ENCODE results near the gene NBEA. TPM values are rescaled to one million over a fixed set of nuclear protein-coding genes. Genes with fewer than 3 reads are reported as not detected.

The NBEA gene
- total RNA-seq, 2 donors from 2014 or later, result 15.2 to 15.9 TPM

DNA sequence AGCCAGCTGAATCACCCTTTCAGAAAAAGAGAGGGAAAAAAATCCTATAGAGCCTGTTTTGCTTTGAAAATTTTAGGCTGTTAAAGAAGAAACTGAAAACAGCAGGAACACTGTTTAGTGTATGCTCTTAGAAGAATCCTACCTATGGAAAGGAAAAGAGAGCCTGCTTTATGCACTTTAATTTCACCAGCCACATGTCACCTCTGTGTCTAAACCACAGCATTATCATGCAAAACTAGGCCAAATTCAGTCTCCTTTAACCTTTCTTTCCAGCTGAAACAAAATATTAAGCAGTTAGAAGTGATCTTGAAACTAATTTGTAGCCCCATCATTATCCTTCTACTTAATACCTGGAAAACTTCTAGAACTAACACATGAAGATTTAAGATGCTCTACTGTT is 631.6 kb downstream of the NBEA start:
- Mint-ChIP-seq H3K27ac (no peak overlapping the region), H3K36me3 (ENCODE audit: low read depth) (no peaks in the 10 kb centered on the region), H3K4me1 (peaks cover 9% of the 10 kb centered on the region), H3K27me3 (ENCODE audit: insufficient read depth) (no peaks in the 10 kb centered on the region), H3K4me3 (no peak overlapping the region), H3K9me3 (no peaks in the 10 kb centered on the region)
- Histone ChIP-seq H3K9me3 (ENCODE audit: control insufficient read depth, low read length) (no peaks in the 10 kb centered on the region), H3K4me1 (ENCODE audit: control insufficient read depth, insufficient read depth, low read length) (no peaks in the 10 kb centered on the region), H3K27ac (ENCODE audit: low read depth, low read length) (peak overlapping the region; percentile 76), H3K4me3 (ENCODE audit: low read length) (no peak overlapping the region), H3K36me3 (ENCODE audit: control insufficient read depth, insufficient read depth, low read length) (no peaks in the 10 kb centered on the region), H3K27me3 (ENCODE audit: control insufficient read depth, insufficient read depth, low read length, poor library complexity, severe bottlenecking) (no peaks in the 10 kb centered on the region), H3K9ac (ENCODE audit: extremely low read depth, low read length, poor library complexity, severe bottlenecking) (no peak overlapping the region)
- DNase-seq, result no peak
- TF ChIP-seq, protein P1, sequence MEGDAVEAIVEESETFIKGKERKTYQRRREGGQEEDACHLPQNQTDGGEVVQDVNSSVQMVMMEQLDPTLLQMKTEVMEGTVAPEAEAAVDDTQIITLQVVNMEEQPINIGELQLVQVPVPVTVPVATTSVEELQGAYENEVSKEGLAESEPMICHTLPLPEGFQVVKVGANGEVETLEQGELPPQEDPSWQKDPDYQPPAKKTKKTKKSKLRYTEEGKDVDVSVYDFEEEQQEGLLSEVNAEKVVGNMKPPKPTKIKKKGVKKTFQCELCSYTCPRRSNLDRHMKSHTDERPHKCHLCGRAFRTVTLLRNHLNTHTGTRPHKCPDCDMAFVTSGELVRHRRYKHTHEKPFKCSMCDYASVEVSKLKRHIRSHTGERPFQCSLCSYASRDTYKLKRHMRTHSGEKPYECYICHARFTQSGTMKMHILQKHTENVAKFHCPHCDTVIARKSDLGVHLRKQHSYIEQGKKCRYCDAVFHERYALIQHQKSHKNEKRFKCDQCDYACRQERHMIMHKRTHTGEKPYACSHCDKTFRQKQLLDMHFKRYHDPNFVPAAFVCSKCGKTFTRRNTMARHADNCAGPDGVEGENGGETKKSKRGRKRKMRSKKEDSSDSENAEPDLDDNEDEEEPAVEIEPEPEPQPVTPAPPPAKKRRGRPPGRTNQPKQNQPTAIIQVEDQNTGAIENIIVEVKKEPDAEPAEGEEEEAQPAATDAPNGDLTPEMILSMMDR (conservative IDR thresholded peaks at IDR 0.05), result no peak

DNA sequence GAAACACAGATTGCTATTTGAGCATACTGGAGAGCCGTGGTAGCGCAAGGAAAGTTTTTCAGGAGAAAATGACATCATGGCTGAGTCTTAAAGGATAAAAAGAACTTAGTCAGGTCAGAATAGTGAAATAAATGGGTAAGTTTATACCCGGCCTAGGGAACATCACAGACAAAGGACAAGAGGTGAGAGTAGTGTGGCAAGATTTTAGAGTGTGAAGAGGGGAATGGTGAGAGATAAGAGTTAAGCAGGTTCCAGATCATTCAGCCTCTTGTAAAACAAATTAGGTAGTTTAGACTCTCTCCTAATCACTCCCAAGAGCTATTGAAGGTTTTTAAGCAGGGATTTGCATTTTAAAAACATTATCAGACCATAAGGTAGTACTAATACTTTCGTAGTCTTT is 650.4 kb downstream of the NBEA start:
- H3K9me3 ChIP-seq (ENCODE audit: control insufficient read depth, low read length), result no peaks in the 10 kb centered on the region
- no peak overlapping the region for H3K4me3 ChIP-seq (ENCODE audit: low read length)
- Mint-ChIP-seq H3K9me3 (no peaks in the 10 kb centered on the region), H3K27me3 (ENCODE audit: insufficient read depth) (peaks cover 94% of the 10 kb centered on the region), H3K4me1 (peaks cover 6% of the 10 kb centered on the region), H3K4me3 (no peak overlapping the region), H3K36me3 (ENCODE audit: low read depth) (no peaks in the 10 kb centered on the region), H3K27ac (no peak overlapping the region)
- no peak overlapping the region for H3K9ac ChIP-seq (ENCODE audit: extremely low read depth, low read length, poor library complexity, severe bottlenecking)
- peaks cover 97% of the 10 kb centered on the region for H3K27me3 ChIP-seq (ENCODE audit: control insufficient read depth, insufficient read depth, low read length, poor library complexity, severe bottlenecking)
- TF ChIP-seq, protein P1 (conservative IDR thresholded peaks at IDR 0.05), result no peak
- no peaks in the 10 kb centered on the region for H3K4me1 ChIP-seq (ENCODE audit: control insufficient read depth, insufficient read depth, low read length)
- DNase-seq, result no peak
- no peak overlapping the region for H3K27ac ChIP-seq (ENCODE audit: low read depth, low read length)
- 61 to 73% methylated on average over 4 of the region's 4 CpGs for WGBS, 2 experiments (ENCODE audit: insufficient coverage in 1 of 2, insufficient read length in 1 of 2)
- no peaks in the 10 kb centered on the region for H3K36me3 ChIP-seq (ENCODE audit: control insufficient read depth, insufficient read depth, low read length)

DNA sequence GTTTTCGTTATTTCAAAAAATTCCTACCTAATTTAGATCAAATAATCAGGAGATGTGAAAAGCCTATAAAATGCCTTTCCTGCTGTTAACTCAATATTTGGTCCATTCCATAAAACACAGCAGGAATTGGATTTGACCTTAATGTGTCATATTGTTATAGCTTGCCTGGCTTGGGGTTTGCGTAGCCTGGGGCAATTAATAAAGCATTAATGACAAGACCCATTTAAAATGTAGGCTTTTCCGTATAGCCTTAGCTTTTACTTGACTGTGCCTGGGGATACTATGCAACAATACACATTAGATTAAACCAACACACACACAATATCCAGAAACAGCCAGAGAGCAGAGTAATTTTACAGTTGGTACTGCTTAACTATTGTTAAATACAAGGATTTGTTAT is 651.6 kb downstream of the NBEA start:
- no peak overlapping the region for H3K27ac ChIP-seq (ENCODE audit: low read depth, low read length)
- H3K27ac Mint-ChIP-seq, result no peak overlapping the region
- no peaks in the 10 kb centered on the region for H3K9me3 Mint-ChIP-seq
- H3K27me3 Mint-ChIP-seq (ENCODE audit: insufficient read depth), result peaks cover 99% of the 10 kb centered on the region
- H3K4me1 ChIP-seq (ENCODE audit: control insufficient read depth, insufficient read depth, low read length), result peaks cover 5% of the 10 kb centered on the region
- TF ChIP-seq, protein P1 (conservative IDR thresholded peaks at IDR 0.05), result no peak
- no peaks in the 10 kb centered on the region for H3K36me3 Mint-ChIP-seq (ENCODE audit: low read depth)
- H3K4me3 ChIP-seq (ENCODE audit: low read length), result no peak overlapping the region
- H3K36me3 ChIP-seq (ENCODE audit: control insufficient read depth, insufficient read depth, low read length), result no peaks in the 10 kb centered on the region
- H3K4me3 Mint-ChIP-seq, result no peak overlapping the region
- WGBS, 2 experiments (ENCODE audit: insufficient coverage in 1 of 2, insufficient read length in 1 of 2), result 81% methylated on average over 3 of the region's 3 CpGs; no CpG with 5 or more reads in 1 of the 2 experiments
- no peak overlapping the region for H3K9ac ChIP-seq (ENCODE audit: extremely low read depth, low read length, poor library complexity, severe bottlenecking)
- H3K9me3 ChIP-seq (ENCODE audit: control insufficient read depth, low read length), result no peaks in the 10 kb centered on the region
- no peak for DNase-seq
- H3K4me1 Mint-ChIP-seq, result peaks cover 6% of the 10 kb centered on the region
- H3K27me3 ChIP-seq (ENCODE audit: control insufficient read depth, insufficient read depth, low read length, poor library complexity, severe bottlenecking), result peaks cover 97% of the 10 kb centered on the region
